ENCODE data around the gene SMIM10L2A.
"Not testable (repeated sequence)": the region's sequence is repeated elsewhere in the genome, so short reads cannot be mapped to it uniquely, and the experiment has no call there.

The SMIM10L2A gene

DNA sequence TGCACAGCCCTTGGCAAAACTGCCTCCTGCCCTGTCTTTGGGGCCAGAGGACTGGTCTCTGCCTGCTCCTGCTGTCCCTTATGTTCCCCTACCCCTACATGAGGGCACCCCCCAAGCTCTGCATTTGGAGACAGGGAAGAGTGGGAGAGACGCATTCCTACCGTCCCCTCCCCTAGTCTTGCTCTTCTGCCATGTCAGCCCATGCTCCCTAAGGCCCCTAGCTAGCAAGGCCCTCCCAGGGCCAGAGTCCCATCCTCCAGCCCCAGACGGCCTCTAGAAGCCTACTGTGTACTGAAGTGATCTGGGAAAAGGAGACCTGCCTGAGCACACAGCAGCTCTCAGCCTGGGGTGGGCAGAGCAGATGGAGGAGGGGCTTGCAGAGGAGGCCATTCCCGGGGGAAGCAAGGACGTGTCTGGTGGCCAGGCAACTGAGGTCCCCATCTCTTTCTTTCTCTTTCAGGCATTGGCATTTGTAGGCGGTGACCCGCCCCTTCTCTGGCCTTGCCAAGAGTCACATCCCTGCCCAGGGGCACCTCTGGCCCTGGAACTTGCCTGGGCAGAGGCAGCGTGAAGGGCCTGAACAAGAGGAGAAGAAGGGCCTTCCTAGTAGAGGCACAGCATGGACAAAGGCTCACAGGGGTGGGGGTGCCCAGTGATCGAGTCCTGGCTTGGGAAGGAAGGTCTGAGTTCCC lies 1.6 kb downstream of the SMIM10L2A start:
- not testable (repeated sequence) for DNase-seq (ENCODE audit: low spot score)

GRCh38 chrX:135424469-135424868 lies 2.7 kb downstream of the SMIM10L2A start:
- DNase-seq (ENCODE audit: low spot score), result no peak

DNA sequence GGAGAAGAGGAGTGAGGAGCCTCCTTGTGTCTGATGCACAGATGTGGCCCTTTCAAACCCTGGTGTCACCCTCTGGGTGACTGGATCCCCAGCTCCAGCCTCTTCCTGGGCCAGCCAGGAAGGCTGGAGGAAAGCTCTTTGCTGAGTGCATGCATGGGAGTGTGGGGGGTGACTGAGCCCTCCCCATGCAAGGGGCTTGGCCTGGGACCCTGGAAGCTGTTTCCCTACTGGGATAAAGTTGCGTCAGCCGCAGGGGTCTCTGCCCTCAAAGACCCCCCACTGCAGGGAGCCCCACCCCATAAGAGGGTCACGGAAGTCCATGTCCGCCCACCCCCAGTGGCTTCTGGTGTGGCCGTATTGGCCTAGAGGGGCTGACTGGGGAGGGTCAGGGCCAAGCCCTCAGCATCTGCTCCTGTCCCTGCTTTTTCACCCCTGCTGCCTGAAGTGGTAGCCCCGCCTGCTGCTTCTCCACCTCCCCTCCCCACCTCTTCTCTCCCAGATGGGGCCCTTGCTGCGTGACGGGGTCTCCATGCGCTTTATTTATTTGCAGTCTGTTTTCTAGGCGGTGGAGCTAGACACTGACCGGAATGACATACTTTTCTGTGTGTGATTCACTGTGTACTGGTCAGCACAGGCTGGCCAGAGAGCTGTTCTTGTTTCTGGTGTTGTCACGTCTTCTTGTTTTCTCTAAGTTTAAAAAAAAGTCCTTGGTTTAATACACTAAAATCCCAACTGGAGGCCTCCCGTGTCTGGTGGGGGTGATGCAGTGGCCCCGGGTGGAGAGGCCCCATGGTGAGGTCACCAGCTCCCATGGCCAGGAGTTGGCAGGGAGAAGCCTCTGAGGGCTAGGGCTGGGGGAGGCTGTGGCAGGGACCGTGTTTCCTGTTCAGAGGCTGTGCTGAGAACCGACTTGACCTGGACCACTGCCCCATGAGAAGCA lies 3.6 kb downstream of the SMIM10L2A start:
- no peak for DNase-seq (ENCODE audit: low spot score)

DNA sequence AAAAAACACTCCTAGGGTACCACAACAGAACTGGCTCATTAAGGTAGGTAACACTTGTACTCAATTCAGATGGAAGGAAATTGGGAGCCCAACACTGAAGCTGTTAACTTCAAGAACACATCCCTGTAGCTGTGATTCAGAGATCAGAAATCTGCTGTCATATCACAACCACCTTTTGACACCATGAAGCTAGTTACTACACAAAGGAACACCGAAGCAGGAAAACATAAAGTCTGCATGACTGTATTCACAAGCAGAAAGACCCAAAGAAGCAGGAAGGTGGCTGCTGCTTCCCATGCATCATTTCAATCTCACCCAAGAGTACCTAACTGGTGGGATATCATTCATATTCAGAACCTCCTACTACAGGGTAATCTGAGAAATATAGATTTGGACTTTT lies 7.7 kb downstream of the SMIM10L2A start:
- DNase-seq (ENCODE audit: low spot score), result no peak

DNA sequence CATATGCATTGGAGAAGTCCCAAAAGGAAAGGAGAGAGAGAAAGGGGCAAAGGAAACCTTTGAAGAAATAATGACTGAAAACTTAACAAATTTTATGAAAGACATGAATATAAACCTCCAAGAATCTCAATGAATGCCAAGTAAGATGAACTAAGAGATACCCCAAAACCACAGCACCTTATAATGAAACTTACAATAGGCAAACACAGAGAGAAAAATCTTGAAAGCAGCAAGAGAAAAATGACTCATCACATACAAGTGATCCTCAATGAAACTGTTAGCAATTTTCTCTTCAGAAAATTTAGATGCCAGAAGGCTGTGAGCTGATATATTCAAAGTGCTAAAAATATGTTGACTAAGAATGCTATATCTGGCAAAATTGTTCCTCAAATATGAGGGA lies 10.1 kb downstream of the SMIM10L2A start:
- DNase-seq (ENCODE audit: low spot score), result no peak

DNA sequence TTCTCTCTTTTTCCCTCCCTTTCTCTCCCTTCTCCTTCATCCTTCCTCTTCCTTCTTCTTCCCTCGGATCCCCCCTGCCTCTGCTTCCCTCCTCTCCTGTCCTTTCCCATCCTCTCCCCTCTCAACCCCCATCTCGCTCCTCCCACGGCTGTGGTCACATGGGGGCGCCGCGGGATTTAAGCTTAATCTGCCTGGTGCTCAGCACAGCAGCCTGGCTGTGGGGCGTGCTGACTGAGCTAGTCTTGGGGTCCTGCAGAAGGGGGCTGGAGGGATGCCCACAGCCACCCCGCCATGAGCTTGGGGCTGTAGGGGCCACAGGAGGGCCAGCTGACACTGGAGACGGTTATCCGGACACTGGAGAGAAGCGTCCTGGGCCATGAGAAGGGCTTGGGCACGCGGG lies 10.7 kb downstream of the SMIM10L2A start:
- no peak for DNase-seq (ENCODE audit: low spot score)

- DNase-seq (ENCODE audit: low spot score), result no peak
Observed at GRCh38 chrX:135432881-135433521, 11.3 kb downstream of the SMIM10L2A start.

GRCh38 chrX:135433531-135434257 lies 11.9 kb downstream of the SMIM10L2A start:
- DNase-seq (ENCODE audit: low spot score), result no peak

- DNase-seq (ENCODE audit: low spot score), result no peak
Observed at GRCh38 chrX:135434258-135435138, 12.8 kb downstream of the SMIM10L2A start.

GRCh38 chrX:135435139-135435922 lies 13.6 kb downstream of the SMIM10L2A start:
- no peak for DNase-seq (ENCODE audit: low spot score)

- no peak for DNase-seq (ENCODE audit: low spot score)
Observed at GRCh38 chrX:135435933-135436332, 14.2 kb downstream of the SMIM10L2A start.

- DNase-seq (ENCODE audit: low spot score), result no peak
Observed at GRCh38 chrX:135436456-135436855, 14.7 kb downstream of the SMIM10L2A start.

GRCh38 chrX:135436966-135437866 lies 15.5 kb downstream of the SMIM10L2A start:
- no peak for DNase-seq (ENCODE audit: low spot score)

DNA sequence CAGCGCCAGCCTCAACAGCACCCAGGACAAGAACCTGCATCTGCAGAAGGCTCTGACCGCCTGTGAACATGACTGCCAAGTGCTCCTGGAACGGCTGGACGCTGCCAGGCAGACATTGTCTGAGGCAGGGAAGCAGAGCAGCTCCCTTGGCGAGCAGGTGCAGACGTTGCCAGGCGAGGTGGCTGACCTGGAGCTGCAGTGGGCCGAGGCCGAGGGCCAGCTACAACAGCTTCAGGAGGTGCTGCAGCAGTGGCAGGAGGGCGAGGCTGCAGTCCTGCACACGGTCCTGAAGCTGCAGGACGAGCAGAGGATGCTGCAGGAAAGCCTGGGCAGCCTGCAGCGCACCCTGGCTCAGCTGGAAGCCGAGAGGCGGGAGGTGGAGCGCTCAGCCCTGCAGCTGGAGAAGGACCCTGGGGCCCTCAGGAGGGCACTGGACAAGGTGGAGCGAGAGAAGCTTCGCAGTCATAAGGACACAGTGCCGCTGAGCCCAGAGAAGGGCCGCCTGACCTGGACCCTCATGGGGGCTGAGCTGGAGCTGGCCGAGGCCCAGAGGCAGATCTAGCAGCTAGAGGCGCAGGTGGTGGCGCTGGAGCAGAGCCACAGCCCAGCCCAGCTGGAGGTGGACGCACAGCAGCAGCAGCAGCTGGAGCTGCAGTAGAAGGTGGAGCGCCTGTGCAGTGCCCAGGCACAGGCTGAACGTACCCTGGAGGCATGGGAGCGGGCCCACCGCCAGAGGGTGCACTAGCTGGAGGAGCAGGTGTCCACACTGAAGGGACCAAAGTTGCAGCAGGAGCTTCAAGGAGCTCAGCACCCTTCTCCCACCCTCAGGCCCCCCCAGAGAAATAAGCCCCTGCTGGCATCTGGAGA lies 16.4 kb downstream of the SMIM10L2A start:
- no peak for DNase-seq (ENCODE audit: low spot score)

DNA sequence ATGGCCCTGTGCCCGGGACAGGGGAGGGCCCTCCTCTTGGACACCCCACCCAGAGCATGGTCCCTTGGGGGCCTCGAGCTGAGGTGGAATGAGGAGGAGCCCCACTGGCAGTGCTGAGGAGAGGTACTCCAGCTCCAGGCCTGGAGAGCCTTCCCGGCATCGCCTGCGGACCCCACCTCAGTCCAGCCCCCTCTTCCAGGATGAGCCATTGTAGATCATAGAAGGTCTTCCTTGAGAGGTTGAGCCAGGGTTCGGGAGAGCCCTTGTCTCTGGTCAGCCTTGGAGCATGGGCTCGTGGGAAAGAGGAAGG lies 16.9 kb downstream of the SMIM10L2A start:
- no peak for DNase-seq (ENCODE audit: low spot score)

GRCh38 chrX:135449637-135450550 lies 28.1 kb downstream of the SMIM10L2A start:
- no peak for DNase-seq (ENCODE audit: low spot score)

GRCh38 chrX:135453381-135453780 lies 31.6 kb downstream of the SMIM10L2A start:
- DNase-seq (ENCODE audit: low spot score), result no peak
